Endothelial cell (in vitro differentiated cells): ENCODE measurements around the gene GALNT11. TPM values are rescaled to one million over a fixed set of nuclear protein-coding genes. Genes with fewer than 3 reads are reported as not detected.
A peak's percentile ranks its signal among the peaks of the same experiment; 100 is the strongest.

Source experiments
- DNase-seq: peaks from one replicate; pipeline ENCODE4 v3.0.0; 2021; ENCODE audit warnings: low spot score
- H3K27ac Mint-ChIP-seq: one replicate; pipeline ENCODE4 v1.8.0; 2021; ENCODE audit warnings: mixed read lengths, inconsistent platforms; ENCODE audit not compliant: unreplicated experiment
- H3K27me3 Mint-ChIP-seq: one replicate; pipeline ENCODE4 v1.8.0; 2021; ENCODE audit warnings: mild to moderate bottlenecking, moderate library complexity, mixed read lengths, inconsistent platforms; ENCODE audit not compliant: unreplicated experiment
- H3K36me3 Mint-ChIP-seq: one replicate; pipeline ENCODE4 v1.8.0; 2021; ENCODE audit warnings: mild to moderate bottlenecking, low read depth, mixed read lengths, inconsistent platforms; ENCODE audit not compliant: unreplicated experiment
- H3K4me1 Mint-ChIP-seq: one replicate; pipeline ENCODE4 v1.8.0; 2021; ENCODE audit warnings: mild to moderate bottlenecking, mixed read lengths, inconsistent platforms; ENCODE audit not compliant: unreplicated experiment
- H3K4me3 Mint-ChIP-seq: one replicate; pipeline ENCODE4 v1.8.0; 2021; ENCODE audit warnings: mild to moderate bottlenecking, mixed read lengths, inconsistent platforms; ENCODE audit not compliant: unreplicated experiment
- H3K9me3 Mint-ChIP-seq: one replicate; pipeline ENCODE4 v1.8.0; 2021; ENCODE audit warnings: mixed read lengths, inconsistent platforms; ENCODE audit not compliant: unreplicated experiment
- total RNA-seq: library from RNA; stranded (reverse); fragmentation: NEBNext Ultra II Directional; extraction: Animal tissue kit (Norgen Biotek cat#: 25700); gene quantifications from one replicate; pipeline ENCODE4 v1.2.1, GENCODE V29; 2021; ENCODE audit not compliant: unreplicated experiment
- TF ChIP-seq, protein P1 (sequence below): fragments of 200-600 bp; sonication (generic); IDR thresholded peaks from one replicate; pipeline ENCODE4 v1.5.0; 2021; ENCODE audit warnings: antibody characterized with exemption; ENCODE audit not compliant: unreplicated experiment

The GALNT11 gene
- total RNA-seq, 1 donor from 2014 or later: 21.2 TPM

- peak overlapping the region; percentile 6 for H3K4me3 Mint-ChIP-seq
- H3K27ac Mint-ChIP-seq: no peak overlapping the region
- H3K4me1 Mint-ChIP-seq: no peaks in the 10 kb centered on the region
- peaks cover 3% of the 10 kb centered on the region for H3K27me3 Mint-ChIP-seq
- no peak for DNase-seq
- peaks cover 48% of the 10 kb centered on the region for H3K36me3 Mint-ChIP-seq
- no peaks in the 10 kb centered on the region for H3K9me3 Mint-ChIP-seq
- TF ChIP-seq, protein P1, sequence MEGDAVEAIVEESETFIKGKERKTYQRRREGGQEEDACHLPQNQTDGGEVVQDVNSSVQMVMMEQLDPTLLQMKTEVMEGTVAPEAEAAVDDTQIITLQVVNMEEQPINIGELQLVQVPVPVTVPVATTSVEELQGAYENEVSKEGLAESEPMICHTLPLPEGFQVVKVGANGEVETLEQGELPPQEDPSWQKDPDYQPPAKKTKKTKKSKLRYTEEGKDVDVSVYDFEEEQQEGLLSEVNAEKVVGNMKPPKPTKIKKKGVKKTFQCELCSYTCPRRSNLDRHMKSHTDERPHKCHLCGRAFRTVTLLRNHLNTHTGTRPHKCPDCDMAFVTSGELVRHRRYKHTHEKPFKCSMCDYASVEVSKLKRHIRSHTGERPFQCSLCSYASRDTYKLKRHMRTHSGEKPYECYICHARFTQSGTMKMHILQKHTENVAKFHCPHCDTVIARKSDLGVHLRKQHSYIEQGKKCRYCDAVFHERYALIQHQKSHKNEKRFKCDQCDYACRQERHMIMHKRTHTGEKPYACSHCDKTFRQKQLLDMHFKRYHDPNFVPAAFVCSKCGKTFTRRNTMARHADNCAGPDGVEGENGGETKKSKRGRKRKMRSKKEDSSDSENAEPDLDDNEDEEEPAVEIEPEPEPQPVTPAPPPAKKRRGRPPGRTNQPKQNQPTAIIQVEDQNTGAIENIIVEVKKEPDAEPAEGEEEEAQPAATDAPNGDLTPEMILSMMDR: no peak
Observed at GRCh38 chr7:152130658-152131590, 105.5 kb downstream of the GALNT11 start.

DNA sequence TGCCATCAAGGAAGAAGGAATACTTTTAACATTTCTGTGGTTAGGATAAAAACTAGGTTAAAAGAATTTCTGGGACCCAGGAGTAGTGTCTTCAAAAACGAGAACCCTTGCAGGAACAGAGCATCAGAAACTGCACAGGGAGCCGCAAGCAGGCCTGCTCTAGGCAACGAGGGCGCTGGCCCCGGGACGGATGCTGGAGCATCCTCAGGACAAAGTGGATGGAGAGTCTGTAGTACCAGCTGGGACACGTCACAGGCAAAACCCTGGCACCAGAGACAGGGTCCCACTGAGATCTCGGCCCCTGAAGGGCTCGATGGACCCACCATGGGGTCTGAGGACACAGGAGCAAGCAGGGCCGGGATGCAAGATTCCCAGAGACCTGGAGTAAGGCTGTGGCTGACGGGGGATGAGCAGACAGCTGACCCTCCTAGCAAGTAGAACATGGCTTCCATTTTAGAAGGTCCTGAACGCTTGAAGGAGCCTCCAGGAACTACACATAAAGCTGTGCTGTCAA is 106.6 kb downstream of the GALNT11 start:
- no peaks in the 10 kb centered on the region for H3K9me3 Mint-ChIP-seq
- H3K36me3 Mint-ChIP-seq: peaks cover 42% of the 10 kb centered on the region
- TF ChIP-seq, protein P1: no peak
- no peak overlapping the region for H3K27ac Mint-ChIP-seq
- peaks cover 5% of the 10 kb centered on the region for H3K4me1 Mint-ChIP-seq
- DNase-seq: no peak
- no peak overlapping the region for H3K4me3 Mint-ChIP-seq
- peaks cover 3% of the 10 kb centered on the region for H3K27me3 Mint-ChIP-seq

GRCh38 chr7:152132812-152133211 is 107.3 kb downstream of the GALNT11 start:
- Mint-ChIP-seq H3K27ac (no peak overlapping the region), H3K36me3 (peaks cover 35% of the 10 kb centered on the region), H3K4me3 (no peak overlapping the region), H3K27me3 (peaks cover 3% of the 10 kb centered on the region), H3K9me3 (no peaks in the 10 kb centered on the region), H3K4me1 (peaks cover 5% of the 10 kb centered on the region)
- TF ChIP-seq, protein P1: no peak
- DNase-seq: no peak

- Mint-ChIP-seq H3K9me3 (no peaks in the 10 kb centered on the region), H3K36me3 (peaks cover 37% of the 10 kb centered on the region), H3K27ac (peak overlapping the region; percentile 61), H3K4me3 (peak overlapping the region; percentile 23), H3K4me1 (peaks cover 5% of the 10 kb centered on the region), H3K27me3 (peaks cover 3% of the 10 kb centered on the region)
- DNase-seq: no peak
- TF ChIP-seq, protein P1: no peak
Observed at GRCh38 chr7:152133804-152134203, 108.3 kb downstream of the GALNT11 start.

DNA sequence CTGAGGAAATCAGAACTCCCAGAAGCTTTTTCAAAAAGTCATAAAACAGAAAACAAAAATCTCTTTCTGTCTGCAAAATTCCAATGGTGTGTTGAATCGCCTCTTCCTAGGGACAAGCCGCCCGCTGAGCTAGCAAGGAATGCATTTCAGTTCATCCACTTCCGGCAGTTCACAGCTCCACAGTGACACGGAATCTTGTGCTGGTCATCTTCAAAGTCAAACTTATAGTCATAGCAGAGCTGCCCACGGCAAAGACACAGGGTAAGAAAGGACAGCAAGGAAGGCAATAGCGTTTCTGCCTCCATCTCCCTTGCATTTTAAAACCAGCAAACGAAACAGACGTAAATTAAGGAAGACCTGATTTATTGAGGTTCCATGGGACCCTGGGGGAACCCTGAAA is 111.2 kb downstream of the GALNT11 start:
- Mint-ChIP-seq H3K36me3 (peaks cover 35% of the 10 kb centered on the region), H3K4me3 (no peak overlapping the region), H3K9me3 (no peaks in the 10 kb centered on the region), H3K27ac (peak overlapping the region; percentile 44), H3K4me1 (peaks cover 5% of the 10 kb centered on the region), H3K27me3 (peaks cover 2% of the 10 kb centered on the region)
- DNase-seq: no peak
- TF ChIP-seq, protein P1: no peak
